Measurements from ENCODE around the gene KDM7A. TPM values are rescaled to one million over a fixed set of nuclear protein-coding genes. Genes with fewer than 3 reads are reported as not detected.
A peak's percentile ranks its signal among the peaks of the same experiment; 100 is the strongest.

Gene KDM7A
- total and polyA plus RNA-seq, 9 of the 15 experiments (the other 6 are each of a cell fraction or from before 2014, with no cell fraction given), result 0.90 to 8.4 (median 7.0) TPM

GRCh38 chr7:140060788-140061606, 115.8 kb downstream of the KDM7A start:
- Histone ChIP-seq H3K36me3 (ENCODE audit: control insufficient read depth, insufficient read depth, low read length) (peaks cover 18% of the 10 kb centered on the region), H4K20me1 (replicated peaks; ENCODE audit: control insufficient read depth, insufficient read depth, low read length) (no peaks in the 10 kb centered on the region), H3K9me1 (ENCODE audit: control insufficient read depth, insufficient read depth, low read length) (no peaks in the 10 kb centered on the region), H3K27ac (ENCODE audit: extremely low read depth, low read depth, low read length) (peak overlapping the region; percentile 58), H3K79me2 (ENCODE audit: control insufficient read depth, insufficient read depth, low read length) (peaks cover 37% of the 10 kb centered on the region), H3K9ac (ENCODE audit: insufficient read depth in 1 of 2, low read depth in 2 of 2, low read length in 2 of 2) (peak overlapping the region; percentile 39 to 64; a peak in 3 of 4 replicates), H3K27me3 (ENCODE audit: control insufficient read depth in 2 of 2, insufficient read depth in 2 of 2, low read length in 2 of 2) (no peaks in the 10 kb centered on the region), H3K4me3 (no peak overlapping the region; the same call in 1 of the 2 replicates), H2AFZ (ENCODE audit: low read depth, low read length) (peak overlapping the region; percentile 60), H3K4me1 (replicated peaks in 1 of 2; ENCODE audit: control insufficient read depth in 2 of 2, insufficient read depth in 2 of 2, low read length in 2 of 2) (peaks cover 28 to 45% of the 10 kb centered on the region in 2 experiments), H3K9me3 (replicated peaks; ENCODE audit: control insufficient read depth, insufficient read depth, low read depth, low read length) (peaks cover 8% of the 10 kb centered on the region), H3K4me2 (ENCODE audit: insufficient read depth, low read length) (peak overlapping the region; percentile 79)
- TSS peak; percentile 37 for BruUV-seq (replicated peaks)
- POLR2A ChIA-PET, result interaction anchor here (0.5 to 2.2 kb wide), 8 partner anchors 9 to 134 kb away, joined by 3 to 14 read pairs (median 3); no protein-coding TSS in a partner anchor
- intact Hi-C loops (cut with micrococcal nuclease) (loop anchor here (5.0 kb wide), 1 partner anchor 261 kb away; no protein-coding TSS in a partner anchor), in situ Hi-C loops (cut with MboI) (no loop called here)
- 33% methylated on average over 11 of the region's 11 CpGs for WGBS (ENCODE audit: insufficient coverage, low coverage, missing lambda C conversion rate)
- DNase-seq (ENCODE audit: extremely low read depth in 1 of 4, low spot score in 3 of 4), result peak in 3 of 4 experiments; percentile 31 to 90 (median 72)
- CTCF ChIA-PET (ENCODE audit: low intra/inter-chr PET ratio), result no interaction called here
- peak; percentile 45 for ATAC-seq
- peak; percentile 73 for FAIRE-seq
- no peak for TF ChIP-seq ESRRB (CRISPR knock-in tag; IDR thresholded peaks at IDR 0.05; ENCODE audit: borderline replicate concordance)
- peak in 1 of 2 experiments; percentile 23; a peak in 1 of 4 replicates for TF ChIP-seq ARNT (IDR thresholded peaks at IDR 0.05)
- TF ChIP-seq POLR2A (conservative IDR thresholded peaks at IDR 0.05), result no peak
- no peak for TF ChIP-seq POLR3A (IDR thresholded peaks at IDR 0.05; ENCODE audit: borderline replicate concordance, extremely low read depth, insufficient read depth, insufficient read length)
- no peak for TF ChIP-seq GATAD2A (IDR thresholded peaks at IDR 0.05)
- TF ChIP-seq MTA2 (IDR thresholded peaks at IDR 0.05; ENCODE audit: low read depth), result no peak
- TF ChIP-seq MLLT1 (IDR thresholded peaks at IDR 0.05), result 0 out of 4 replicates have a peak, but pooled peaks of 1 of the 2 experiments have one; percentile 16
- TF ChIP-seq, protein P1, sequence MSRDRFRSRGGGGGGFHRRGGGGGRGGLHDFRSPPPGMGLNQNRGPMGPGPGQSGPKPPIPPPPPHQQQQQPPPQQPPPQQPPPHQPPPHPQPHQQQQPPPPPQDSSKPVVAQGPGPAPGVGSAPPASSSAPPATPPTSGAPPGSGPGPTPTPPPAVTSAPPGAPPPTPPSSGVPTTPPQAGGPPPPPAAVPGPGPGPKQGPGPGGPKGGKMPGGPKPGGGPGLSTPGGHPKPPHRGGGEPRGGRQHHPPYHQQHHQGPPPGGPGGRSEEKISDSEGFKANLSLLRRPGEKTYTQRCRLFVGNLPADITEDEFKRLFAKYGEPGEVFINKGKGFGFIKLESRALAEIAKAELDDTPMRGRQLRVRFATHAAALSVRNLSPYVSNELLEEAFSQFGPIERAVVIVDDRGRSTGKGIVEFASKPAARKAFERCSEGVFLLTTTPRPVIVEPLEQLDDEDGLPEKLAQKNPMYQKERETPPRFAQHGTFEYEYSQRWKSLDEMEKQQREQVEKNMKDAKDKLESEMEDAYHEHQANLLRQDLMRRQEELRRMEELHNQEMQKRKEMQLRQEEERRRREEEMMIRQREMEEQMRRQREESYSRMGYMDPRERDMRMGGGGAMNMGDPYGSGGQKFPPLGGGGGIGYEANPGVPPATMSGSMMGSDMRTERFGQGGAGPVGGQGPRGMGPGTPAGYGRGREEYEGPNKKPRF (IDR thresholded peaks at IDR 0.05; ENCODE audit: low read depth, low read length), result no peak
- peak; percentile 32 for TF ChIP-seq CBFA2T2 (conservative IDR thresholded peaks at IDR 0.05)
- peak; percentile 53; the same call in 1 of the 2 replicates for TF ChIP-seq OTX1 (CRISPR knock-in tag; IDR thresholded peaks at IDR 0.05)
- TF ChIP-seq STAT6 (CRISPR knock-in tag; IDR thresholded peaks at IDR 0.05), result peak; percentile 56; the same call in 1 of the 2 replicates
- TF ChIP-seq EHMT2 (IDR thresholded peaks at IDR 0.05), result peak; percentile 56
- no peak for TF ChIP-seq JUN (IDR thresholded peaks at IDR 0.05; ENCODE audit: borderline replicate concordance, low read depth, low read length)
- TF ChIP-seq JUN (CRISPR knock-in tag; IDR thresholded peaks at IDR 0.05; ENCODE audit: borderline replicate concordance), result 0 out of 2 replicates have a peak, but pooled peaks have one; percentile 40
- peak; percentile 23; the same call in 1 of the 2 replicates for TF ChIP-seq L3MBTL2 (IDR thresholded peaks at IDR 0.05)
- no peak for TF ChIP-seq HCFC1 (IDR thresholded peaks at IDR 0.05; ENCODE audit: low read depth, low read length)

Data from K562 (cell line).